Measurements from ENCODE around the gene RPL36AL. TPM values are rescaled to one million over a fixed set of nuclear protein-coding genes. Genes with fewer than 3 reads are reported as not detected.

RPL36AL gene
- total and polyA plus RNA-seq, 2 donors (not counting 1 experiment from before 2014, with no cell fraction given) = 169 to 171 TPM

GRCh38 chr14:49569281-49569680 is 51.1 kb downstream of the RPL36AL start:
- TF ChIP-seq EZH2 (IDR thresholded peaks at IDR 0.05; ENCODE audit: borderline replicate concordance, insufficient read depth, low read depth, low read length, poor library complexity, severe bottlenecking) = no peak
- TF ChIP-seq, protein P1, sequence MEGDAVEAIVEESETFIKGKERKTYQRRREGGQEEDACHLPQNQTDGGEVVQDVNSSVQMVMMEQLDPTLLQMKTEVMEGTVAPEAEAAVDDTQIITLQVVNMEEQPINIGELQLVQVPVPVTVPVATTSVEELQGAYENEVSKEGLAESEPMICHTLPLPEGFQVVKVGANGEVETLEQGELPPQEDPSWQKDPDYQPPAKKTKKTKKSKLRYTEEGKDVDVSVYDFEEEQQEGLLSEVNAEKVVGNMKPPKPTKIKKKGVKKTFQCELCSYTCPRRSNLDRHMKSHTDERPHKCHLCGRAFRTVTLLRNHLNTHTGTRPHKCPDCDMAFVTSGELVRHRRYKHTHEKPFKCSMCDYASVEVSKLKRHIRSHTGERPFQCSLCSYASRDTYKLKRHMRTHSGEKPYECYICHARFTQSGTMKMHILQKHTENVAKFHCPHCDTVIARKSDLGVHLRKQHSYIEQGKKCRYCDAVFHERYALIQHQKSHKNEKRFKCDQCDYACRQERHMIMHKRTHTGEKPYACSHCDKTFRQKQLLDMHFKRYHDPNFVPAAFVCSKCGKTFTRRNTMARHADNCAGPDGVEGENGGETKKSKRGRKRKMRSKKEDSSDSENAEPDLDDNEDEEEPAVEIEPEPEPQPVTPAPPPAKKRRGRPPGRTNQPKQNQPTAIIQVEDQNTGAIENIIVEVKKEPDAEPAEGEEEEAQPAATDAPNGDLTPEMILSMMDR (IDR thresholded peaks at IDR 0.05) = no peak
- Histone ChIP-seq H3K27ac (ENCODE audit: low read length in 2 of 2) (no peak overlapping the region), H2AFZ (ENCODE audit: insufficient read depth, low read depth, low read length, poor library complexity, severe bottlenecking) (no peak overlapping the region), H3K36me3 (replicated peaks in 1 of 2; ENCODE audit: control extremely low read depth in 1 of 2, control insufficient read depth in 1 of 2, extremely low read depth in 1 of 2, insufficient read depth in 2 of 2, low read length in 1 of 2) (peaks cover 0 to 2% of the 10 kb centered on the region in 2 experiments), H4K20me1 (ENCODE audit: control insufficient read depth, insufficient read depth, low read length, poor library complexity, severe bottlenecking) (no peaks in the 10 kb centered on the region), H3K4me1 (ENCODE audit: control insufficient read depth in 2 of 2, insufficient read depth in 2 of 2, low read length in 2 of 2) (no peaks in the 10 kb centered on the region), H3K9ac (ENCODE audit: low read length) (no peak overlapping the region), H3K27me3 (replicated peaks in 1 of 4; ENCODE audit: control extremely low read depth in 1 of 4, control insufficient read depth in 3 of 4, insufficient read depth in 4 of 4, low read length in 3 of 4) (no peaks in the 10 kb centered on the region), H3K4me2 (replicated peaks; ENCODE audit: low read depth, low read length, poor library complexity, severe bottlenecking) (no peak overlapping the region), H3K79me2 (ENCODE audit: control insufficient read depth, insufficient read depth, low read length) (no peaks in the 10 kb centered on the region), H3K4me3 (ENCODE audit: control extremely low read depth in 1 of 5, extremely low read depth in 1 of 5, insufficient read depth in 1 of 5, low read depth in 2 of 5, low read length in 4 of 5) (no peak overlapping the region), H3K9me3 (ENCODE audit: control extremely low read depth in 1 of 3, control insufficient read depth in 2 of 3, insufficient read depth in 1 of 3, low read length in 2 of 3) (peaks cover 0 to 8% (median 8%) of the 10 kb centered on the region in 3 donors)
- Mint-ChIP-seq H3K4me3 (no peak overlapping the region), H3K27me3 (no peaks in the 10 kb centered on the region), H3K27ac (no peak overlapping the region), H3K9me3 (ENCODE audit: insufficient read depth) (peaks cover 5% of the 10 kb centered on the region), H3K4me1 (no peaks in the 10 kb centered on the region)
- no peak for DNase-seq
- intact Hi-C loops (cut with micrococcal nuclease) = no loop called here
- ChIA-PET CTCF (no interaction called here), POLR2A (no interaction called here)
- ATAC-seq (ENCODE audit: low read depth) = no peak
- WGBS (ENCODE audit: insufficient coverage) = 100% methylated on average over 1 of the region's 3 CpGs

Small RNA genes lying within 50 kb of the gene (small RNA-seq; reads per million reads assigned to genes)
- gene AL139099.3 (ENCODE audit: insufficient read length, low read depth, low replicate concordance) = not detected
- not detected for gene AL139099.4 (ENCODE audit: insufficient read length, low read depth, low replicate concordance)
- gene RF00019 (ENCODE audit: insufficient read length, low read depth, low replicate concordance) = not detected

Other genes starting within 250 kb of the RPL36AL start
- gene RPS29, start 34.2 kb downstream of the RPL36AL start, total RNA-seq = 2,497 and 2,873 TPM in 2 replicates
- gene RPS29, start 34.2 kb downstream of the RPL36AL start, polyA plus RNA-seq = 14,358 and 29,966 TPM in 2 replicates
- gene LRR1, start 21.7 kb downstream of the RPL36AL start, total RNA-seq = 10.3 and 13.0 TPM in 2 replicates
- gene LRR1, start 21.7 kb downstream of the RPL36AL start, polyA plus RNA-seq = 2.7 and 3.5 TPM in 2 replicates
- gene MGAT2, start 173 bp upstream of the RPL36AL start, total RNA-seq = 36.2 and 39.9 TPM in 2 replicates
- 8.5 and 12.3 TPM in 2 replicates for gene MGAT2, start 173 bp upstream of the RPL36AL start, polyA plus RNA-seq
- gene DNAAF2, start 14.6 kb upstream of the RPL36AL start, total RNA-seq = 7.7 and 8.5 TPM in 2 replicates
- gene DNAAF2, start 14.6 kb upstream of the RPL36AL start, polyA plus RNA-seq = 23.3 and 26.9 TPM in 2 replicates
- 2.2 and 2.6 TPM in 2 replicates for gene POLE2, start 67.6 kb upstream of the RPL36AL start, total RNA-seq
- 0.68 and 1.4 TPM in 2 replicates for gene POLE2, start 67.6 kb upstream of the RPL36AL start, polyA plus RNA-seq
- 11.7 and 13.7 TPM in 2 replicates for gene KLHDC1, start 72.5 kb upstream of the RPL36AL start, total RNA-seq
- 2.8 and 3.0 TPM in 2 replicates for gene KLHDC1, start 72.5 kb upstream of the RPL36AL start, polyA plus RNA-seq
- 60.5 and 65.3 TPM in 2 replicates for gene KLHDC2, start 147.5 kb upstream of the RPL36AL start, total RNA-seq
- 43.4 and 75.8 TPM in 2 replicates for gene KLHDC2, start 147.5 kb upstream of the RPL36AL start, polyA plus RNA-seq
- gene NEMF, start 232.2 kb upstream of the RPL36AL start, total RNA-seq = 127 and 146 TPM in 2 replicates
- 26.7 and 36.7 TPM in 2 replicates for gene NEMF, start 232.2 kb upstream of the RPL36AL start, polyA plus RNA-seq